LoVo (cell line): ENCODE measurements around the gene SMIM29.

Experiments used
- DNase-seq: peaks from one replicate; pipeline ENCODE4 v3.0.0-alpha.2; 2016; ENCODE audit warnings: low spot score

SMIM29 gene

GRCh38 chr6:34240329-34241248 is 8.2 kb downstream of the SMIM29 start:
- DNase-seq, result no peak

DNA sequence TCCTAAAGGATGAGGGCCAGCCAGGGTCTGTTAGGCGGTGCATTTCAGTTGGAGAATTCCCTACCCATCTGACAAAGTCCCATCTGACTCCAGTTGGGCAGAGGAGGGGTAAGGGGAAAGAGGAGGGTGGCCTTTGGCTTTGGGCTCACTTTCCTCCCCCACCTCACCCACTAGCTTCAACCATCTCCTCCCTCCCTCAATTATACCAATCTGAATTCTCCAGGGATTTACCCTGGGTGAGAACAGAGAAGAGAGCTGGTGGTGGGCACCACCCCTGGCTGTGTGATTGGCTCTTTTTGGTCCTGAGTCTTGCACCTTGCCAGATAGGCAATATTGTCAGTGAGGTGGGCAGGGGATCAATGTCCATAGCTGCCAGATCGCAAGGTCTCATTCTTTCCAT is 8.9 kb downstream of the SMIM29 start:
- DNase-seq, result no peak

DNA sequence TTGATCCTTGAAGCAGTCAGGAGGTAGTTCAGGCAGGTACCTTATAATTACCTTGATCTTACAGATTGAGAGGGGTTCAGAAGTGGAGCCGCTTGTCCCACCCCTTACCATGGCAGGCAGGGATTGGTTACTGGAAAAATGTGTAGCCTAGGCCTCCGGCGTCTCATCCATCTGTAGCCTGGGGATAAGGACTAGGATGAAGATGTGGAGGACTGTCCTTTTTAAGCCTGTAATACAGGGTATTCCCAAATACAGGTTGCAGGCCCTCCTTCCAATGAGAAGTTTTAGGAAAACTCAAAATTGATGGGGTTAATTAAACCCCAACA is 9.3 kb downstream of the SMIM29 start:
- no peak for DNase-seq

GRCh38 chr6:34238585-34239499 is 10.0 kb downstream of the SMIM29 start:
- DNase-seq, result no peak

DNA sequence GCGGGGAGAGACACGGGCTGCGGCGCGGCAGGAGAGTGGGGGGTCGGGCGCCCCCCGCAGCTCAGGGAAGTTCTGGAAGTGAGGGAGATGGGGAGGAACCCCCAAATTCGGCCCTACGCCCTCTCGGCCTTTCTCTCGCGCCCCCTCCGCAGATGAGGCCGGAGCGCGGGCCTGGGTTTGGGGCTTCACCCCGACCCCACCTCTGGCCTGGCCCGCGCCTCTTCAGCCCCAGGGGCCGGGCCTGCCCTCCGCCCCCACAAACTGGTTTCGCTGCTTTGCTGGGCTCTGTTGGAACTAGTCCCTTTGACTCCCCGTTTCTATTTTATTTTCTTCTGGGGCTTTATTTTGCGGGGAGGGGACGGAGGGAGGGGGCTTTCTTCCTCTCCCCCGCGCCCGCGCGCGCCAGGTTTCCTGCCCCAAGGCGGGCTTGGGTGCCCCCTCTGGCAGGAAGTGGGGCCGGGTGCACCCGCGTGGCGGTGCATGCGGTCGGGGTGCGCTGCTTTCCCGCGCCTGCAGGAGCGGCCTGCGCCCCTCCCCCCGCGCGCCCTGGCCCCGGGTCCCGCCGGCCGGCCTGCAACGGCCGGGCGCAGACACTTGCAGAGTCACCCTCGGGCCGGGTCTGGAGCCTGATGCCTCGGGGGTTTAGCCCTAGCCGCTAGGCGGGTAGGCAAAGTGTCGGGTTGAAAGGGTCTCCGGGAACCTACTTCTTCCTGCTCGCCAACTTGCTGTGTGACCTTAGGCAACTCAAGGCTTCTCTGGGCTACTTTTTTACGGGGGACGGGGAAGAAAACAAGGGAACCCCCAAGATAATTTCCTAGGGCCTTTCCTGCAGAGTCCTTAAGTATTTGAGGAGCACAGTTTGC is 10.9 kb downstream of the SMIM29 start:
- DNase-seq, result no peak

DNA sequence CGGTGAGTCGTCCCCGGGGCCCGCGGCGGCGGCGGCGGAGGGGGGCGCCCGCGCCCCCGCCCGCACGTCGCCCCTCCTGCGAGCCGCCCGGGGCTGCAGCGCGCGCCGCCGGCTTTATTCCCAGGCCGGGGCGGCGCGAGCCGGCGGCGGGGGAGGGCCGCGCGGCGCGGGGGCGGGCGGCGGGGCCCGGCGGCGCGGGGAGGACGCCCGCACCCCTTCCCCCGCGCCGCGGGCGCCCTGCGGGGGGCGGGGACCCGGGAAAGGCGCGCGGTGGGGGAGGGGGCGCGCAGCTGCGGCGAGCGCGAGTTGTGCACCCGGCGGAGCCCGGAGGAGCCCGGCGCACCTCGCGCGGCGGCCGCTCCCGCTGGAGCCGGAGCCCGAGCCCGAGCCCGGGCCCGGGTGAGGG is 11.5 kb downstream of the SMIM29 start:
- no peak for DNase-seq

- peak; percentile 94 for DNase-seq
Observed at GRCh38 chr6:34236443-34237315, 12.1 kb downstream of the SMIM29 start, which contains the start of gene HMGA1. Gene HMGA1, plus strand, starts transcription at chr6:34236873. Its CDS starts 3,908 bp downstream, at chr6:34240781.

GRCh38 chr6:34236131-34236442 is 12.7 kb downstream of the SMIM29 start:
- DNase-seq, result no peak

DNA sequence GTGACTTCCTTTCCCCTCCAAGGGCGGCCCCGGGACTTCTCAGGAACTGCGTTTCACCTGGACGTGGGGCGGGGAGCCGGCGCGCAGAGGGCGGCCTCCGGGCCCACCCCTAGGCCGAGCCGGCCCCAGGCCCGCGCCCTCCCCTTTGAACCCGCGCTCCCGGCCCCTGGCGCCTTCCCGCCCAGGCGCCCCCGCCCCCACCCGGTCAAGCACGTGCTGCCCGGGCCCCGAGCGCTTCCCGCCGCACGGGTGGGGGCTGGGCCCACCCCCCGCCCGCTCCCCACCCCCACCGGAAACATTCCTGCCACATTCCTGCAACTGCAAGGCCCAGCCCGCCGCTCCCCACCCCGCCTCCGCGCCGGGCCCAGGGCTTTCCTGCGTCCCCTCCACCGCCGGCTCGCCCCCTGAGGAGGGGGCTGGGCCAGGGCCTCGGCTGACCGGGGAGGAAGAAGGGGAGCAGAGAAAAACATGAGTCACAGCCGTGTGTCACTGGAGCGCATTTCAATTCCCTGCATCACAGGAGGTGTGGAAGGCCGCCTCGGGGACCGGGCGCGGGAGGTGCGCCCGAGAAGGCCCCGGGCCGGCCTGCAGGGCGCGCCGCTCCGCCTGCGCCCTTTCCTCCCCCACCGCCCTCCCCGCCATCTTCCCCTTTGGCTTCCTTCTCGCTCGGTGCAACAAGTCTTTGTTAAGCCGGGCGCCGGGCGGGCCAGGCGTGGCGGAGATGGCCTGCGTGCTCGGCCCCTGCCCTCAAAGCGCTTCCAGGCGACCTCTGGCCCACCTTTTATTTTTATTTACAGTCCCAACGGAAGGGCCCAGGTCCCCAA is 13.3 kb downstream of the SMIM29 start:
- DNase-seq, result no peak

DNA sequence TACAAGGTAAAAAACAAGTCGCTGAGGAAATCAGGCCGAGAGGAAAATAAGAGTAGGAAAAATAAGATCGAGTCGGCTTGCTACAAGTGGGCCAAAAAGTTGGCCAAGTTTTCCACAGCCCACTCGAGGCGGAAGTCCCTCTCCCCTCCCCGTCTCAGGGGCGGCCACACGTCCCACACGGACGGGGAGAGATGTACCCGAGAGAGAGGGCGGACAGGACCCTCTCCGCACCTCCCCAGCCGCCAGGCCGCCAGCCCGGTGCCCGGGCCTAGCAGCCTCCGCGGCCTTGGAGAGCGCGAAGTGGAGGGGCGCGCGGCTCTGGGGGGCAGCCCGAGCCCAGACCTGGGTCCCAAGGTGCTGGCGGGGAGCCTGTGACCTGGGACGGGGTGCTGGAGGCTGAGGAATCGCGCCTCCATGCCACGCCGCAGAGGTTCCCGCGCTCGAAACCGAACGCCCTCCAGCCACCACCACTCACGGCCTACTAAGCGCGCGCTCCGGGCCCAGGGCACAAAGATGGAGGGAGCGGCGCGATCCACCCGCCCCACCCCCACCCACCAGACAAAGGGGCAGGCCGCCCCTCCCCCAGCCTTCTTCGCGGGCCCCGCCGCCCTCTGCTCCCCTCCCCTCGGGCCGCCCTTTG is 14.0 kb downstream of the SMIM29 start:
- no peak for DNase-seq

- no peak for DNase-seq
Observed at GRCh38 chr6:34233867-34234266, 14.9 kb downstream of the SMIM29 start.

DNA sequence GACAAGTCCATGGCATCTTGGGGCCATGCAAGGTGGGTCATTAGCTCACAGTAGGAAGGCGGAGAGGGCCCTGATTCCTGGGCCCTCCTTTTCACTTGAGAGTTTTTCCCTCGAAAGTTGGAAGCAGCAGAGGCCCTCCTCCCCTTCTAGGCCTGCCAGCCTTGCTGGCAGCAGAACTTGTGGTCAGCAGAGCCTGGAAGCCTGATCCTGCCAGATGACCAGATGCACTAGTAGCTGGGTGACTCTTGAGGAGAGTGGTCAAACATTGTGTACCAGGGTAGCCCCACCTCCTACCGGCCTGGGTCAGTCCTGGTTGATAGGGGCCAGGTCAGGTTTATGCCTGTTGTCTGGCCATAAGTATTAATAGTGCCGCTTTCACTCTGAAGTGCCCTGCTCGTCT is 15.9 kb downstream of the SMIM29 start:
- no peak for DNase-seq

GRCh38 chr6:34231566-34232336 is 17.1 kb downstream of the SMIM29 start:
- DNase-seq, result no peak

GRCh38 chr6:34230653-34231371 is 18.0 kb downstream of the SMIM29 start:
- DNase-seq, result no peak

- DNase-seq, result no peak
Observed at GRCh38 chr6:34229877-34230276, 18.9 kb downstream of the SMIM29 start.

- no peak for DNase-seq
Observed at GRCh38 chr6:34227761-34228421, 20.9 kb downstream of the SMIM29 start.

GRCh38 chr6:34226731-34227586 is 21.8 kb downstream of the SMIM29 start:
- no peak for DNase-seq
